ENCODE results near the gene LORICRIN.

The LORICRIN gene

DNA sequence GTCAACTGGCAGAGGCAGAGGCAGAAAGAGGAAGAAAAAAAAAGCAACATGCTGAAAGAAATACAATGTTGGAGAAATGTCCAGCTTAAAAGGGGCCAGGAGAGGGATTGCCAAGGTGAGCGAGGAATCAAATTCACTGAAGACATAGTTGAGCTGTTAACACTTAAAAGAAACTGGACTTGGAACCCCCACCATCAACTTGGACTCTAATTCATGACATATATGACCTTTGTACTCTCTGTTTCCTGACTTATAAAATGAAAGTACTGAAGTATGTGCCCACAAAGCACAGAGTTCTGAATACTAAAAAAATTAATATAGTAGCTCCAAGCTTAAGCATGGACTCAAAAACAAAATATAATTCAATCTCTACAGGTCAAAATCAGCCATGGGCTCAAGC, 26.0 kb upstream of the LORICRIN start:
- TF ChIP-seq, protein P1, sequence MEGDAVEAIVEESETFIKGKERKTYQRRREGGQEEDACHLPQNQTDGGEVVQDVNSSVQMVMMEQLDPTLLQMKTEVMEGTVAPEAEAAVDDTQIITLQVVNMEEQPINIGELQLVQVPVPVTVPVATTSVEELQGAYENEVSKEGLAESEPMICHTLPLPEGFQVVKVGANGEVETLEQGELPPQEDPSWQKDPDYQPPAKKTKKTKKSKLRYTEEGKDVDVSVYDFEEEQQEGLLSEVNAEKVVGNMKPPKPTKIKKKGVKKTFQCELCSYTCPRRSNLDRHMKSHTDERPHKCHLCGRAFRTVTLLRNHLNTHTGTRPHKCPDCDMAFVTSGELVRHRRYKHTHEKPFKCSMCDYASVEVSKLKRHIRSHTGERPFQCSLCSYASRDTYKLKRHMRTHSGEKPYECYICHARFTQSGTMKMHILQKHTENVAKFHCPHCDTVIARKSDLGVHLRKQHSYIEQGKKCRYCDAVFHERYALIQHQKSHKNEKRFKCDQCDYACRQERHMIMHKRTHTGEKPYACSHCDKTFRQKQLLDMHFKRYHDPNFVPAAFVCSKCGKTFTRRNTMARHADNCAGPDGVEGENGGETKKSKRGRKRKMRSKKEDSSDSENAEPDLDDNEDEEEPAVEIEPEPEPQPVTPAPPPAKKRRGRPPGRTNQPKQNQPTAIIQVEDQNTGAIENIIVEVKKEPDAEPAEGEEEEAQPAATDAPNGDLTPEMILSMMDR (IDR thresholded peaks at IDR 0.05; ENCODE audit: extremely low read depth, missing control alignments), result no peak
- DNase-seq (ENCODE audit: low spot score), result no peak

GRCh38 chr1:153238527-153238926, 21.0 kb upstream of the LORICRIN start:
- TF ChIP-seq, protein P1 (IDR thresholded peaks at IDR 0.05; ENCODE audit: extremely low read depth, missing control alignments), result no peak
- DNase-seq (ENCODE audit: low spot score), result no peak

- TF ChIP-seq, protein P1 (IDR thresholded peaks at IDR 0.05; ENCODE audit: extremely low read depth, missing control alignments), result no peak
- DNase-seq (ENCODE audit: low spot score), result no peak
Observed at GRCh38 chr1:153242160-153242559, 17.3 kb upstream of the LORICRIN start.

GRCh38 chr1:153245466-153245865, 14.0 kb upstream of the LORICRIN start:
- TF ChIP-seq, protein P1 (IDR thresholded peaks at IDR 0.05; ENCODE audit: extremely low read depth, missing control alignments), result no peak
- no peak for DNase-seq (ENCODE audit: low spot score)

DNA sequence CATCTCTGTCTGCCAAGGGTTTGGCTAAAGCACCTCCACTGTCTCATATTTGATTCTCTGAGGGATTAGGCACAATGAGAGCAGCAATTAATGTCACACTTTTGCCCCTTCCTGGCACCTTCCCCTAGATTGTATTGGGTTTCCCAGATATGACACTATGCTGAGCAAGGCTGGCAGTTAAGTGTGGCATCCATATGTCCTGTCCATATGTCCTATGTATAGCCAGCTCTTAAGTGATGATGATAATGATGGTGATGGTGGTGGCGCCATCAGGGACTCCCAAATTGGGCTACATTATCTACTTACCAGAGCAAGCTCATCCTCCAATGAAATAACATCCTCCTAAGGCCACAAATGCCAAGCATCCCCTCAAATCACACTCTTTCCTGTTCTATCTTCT, 13.5 kb upstream of the LORICRIN start:
- TF ChIP-seq, protein P1 (IDR thresholded peaks at IDR 0.05; ENCODE audit: extremely low read depth, missing control alignments), result no peak
- no peak for DNase-seq (ENCODE audit: low spot score)

GRCh38 chr1:153246825-153247224, 12.7 kb upstream of the LORICRIN start:
- TF ChIP-seq, protein P1 (IDR thresholded peaks at IDR 0.05; ENCODE audit: extremely low read depth, missing control alignments), result no peak
- DNase-seq (ENCODE audit: low spot score), result no peak

GRCh38 chr1:153248176-153248879, 11.2 kb upstream of the LORICRIN start:
- TF ChIP-seq, protein P1 (IDR thresholded peaks at IDR 0.05; ENCODE audit: extremely low read depth, missing control alignments), result no peak
- DNase-seq (ENCODE audit: low spot score), result no peak

Measured in GM20000 (cell line).